Esophagus squamous epithelium (tissue), 5 donors: ENCODE data around the gene CYBC1. TPM values are rescaled to one million over a fixed set of nuclear protein-coding genes. Genes with fewer than 3 reads are reported as not detected.

ENCODE experiments used
- DNase-seq: peaks from one replicate; lab custom pipeline; 2025; lab: John Stamatoyannopoulos, UW
- H3K27ac ChIP-seq, 4 donors: fragments of 200-600 bp; sonication (generic); one replicate each; pipeline ENCODE4 v1.5.1; 2016 to 2019; ENCODE audit warnings: mild to moderate bottlenecking in 1 of 4
- H3K27me3 ChIP-seq, 4 donors: fragments of 200-600 bp; sonication (generic); 1 replicate in 3 of 4; 2 replicates in 1 of 4; pipeline versions ENCODE4 v1.5.1 to v1.6.0; 2017 to 2021; ENCODE audit warnings: antibody characterized with exemption in 1 of 4
- H3K36me3 ChIP-seq, 3 donors: fragments of 200-600 bp; sonication (generic); one replicate each; pipeline ENCODE4 v1.5.1; 2016 to 2019
- H3K4me1 ChIP-seq, 3 donors: fragments of 200-600 bp; sonication (generic); one replicate each; pipeline ENCODE4 v1.5.1; 2017 to 2019
- H3K4me3 ChIP-seq, 4 donors: fragments of 200-600 bp; sonication (generic); 1 replicate in 3 of 4; 2 replicates in 1 of 4; pipeline ENCODE4 v1.5.1; 2016 to 2019; ENCODE audit warnings: mild to moderate bottlenecking in 2 of 4, moderate library complexity in 1 of 4
- H3K9me3 ChIP-seq, 3 donors: fragments of 200-600 bp; sonication (generic); one replicate each; pipeline ENCODE4 v1.5.1; 2016 to 2019
- CTCF ChIP-seq, 6 experiments: fragments of 450-650 bp in 4 of 6; fragments of 200-600 bp in 2 of 6; sonication (generic) in 2 of 6; IDR thresholded peaks; one replicate each; pipeline ENCODE4 v1.5.1; 2016 to 2019; ENCODE audit warnings: antibody characterized with exemption in 6 of 6, mild to moderate bottlenecking in 4 of 6, moderate library complexity in 4 of 6
- POLR2A ChIP-seq, 4 donors: fragments of 450-650 bp; IDR thresholded peaks; one replicate each; pipeline ENCODE4 v1.6.1; 2017; ENCODE audit warnings: antibody characterized with exemption in 4 of 4, mild to moderate bottlenecking in 4 of 4, moderate library complexity in 3 of 4
- WGBS, 2 donors: methylation state at CpG; one replicate each; pipeline ENCODE4 v1.1.5; 2018; 5-methylcytosine and 5-hydroxymethylcytosine counted together
- intact Hi-C: fragments of 100-400 bp; cut with DNase I; formaldehyde crosslinking; loops from one replicate; pipeline ENCODE4 v1.15.0; 2022
- total RNA-seq, 4 donors: library from RNA; depleted of rRNA; stranded (reverse); fragments of >200 nt; gene quantifications; one replicate each; pipeline ENCODE4 v1.1.0, GENCODE V29; 2016
- donor health status: DM: yes; HTN: yes; CAD: no.

Gene CYBC1
- total RNA-seq, 4 donors from 2014 or later: 31.7 to 74.3 (median 51.1) TPM

- intact Hi-C loops: no loop called here
- Histone ChIP-seq H3K36me3 (peaks cover 0 to 23% (median 0%) of the 10 kb centered on the region in 3 donors), H3K4me3 (no peak overlapping the region), H3K27ac (no peak overlapping the region), H3K9me3 (no peaks in the 10 kb centered on the region), H3K4me1 (peaks cover 0 to 8% (median 0%) of the 10 kb centered on the region in 3 donors), H3K27me3 (no peaks in the 10 kb centered on the region)
- WGBS, 2 donors: 78 to 83% methylated on average over 7 of the region's 7 CpGs
- TF ChIP-seq POLR2A (IDR thresholded peaks at IDR 0.05) (no peak), CTCF (IDR thresholded peaks at IDR 0.05) (no peak)
- DNase-seq: no peak
These were observed 20.7 kb downstream of the CYBC1 start for GRCh38 chr17:82429824-82430223.

- no peak for TF ChIP-seq CTCF (IDR thresholded peaks at IDR 0.05)
- no peaks in the 10 kb centered on the region for H3K27me3 ChIP-seq
- no peaks in the 10 kb centered on the region for H3K4me1 ChIP-seq
- no peak overlapping the region for H3K4me3 ChIP-seq
- peaks cover 0 to 15% (median 0%) of the 10 kb centered on the region in 3 donors for H3K36me3 ChIP-seq
- intact Hi-C loops: no loop called here
- 90% methylated on average over 2 of the region's 3 CpGs for WGBS, 2 donors
- no peak overlapping the region for H3K27ac ChIP-seq
- no peak for DNase-seq
- no peaks in the 10 kb centered on the region for H3K9me3 ChIP-seq
These were observed 22.0 kb downstream of the CYBC1 start for GRCh38 chr17:82428546-82428945.

GRCh38 chr17:82424863-82425159 is 25.7 kb downstream of the CYBC1 start:
- no peak overlapping the region for H3K4me3 ChIP-seq
- peaks cover 0 to 30% (median 8%) of the 10 kb centered on the region in 3 donors for H3K36me3 ChIP-seq
- WGBS, 2 donors: 86 to 95% methylated on average over 2 of the region's 2 CpGs
- TF ChIP-seq CTCF (IDR thresholded peaks at IDR 0.05): no peak
- no peaks in the 10 kb centered on the region for H3K27me3 ChIP-seq
- H3K4me1 ChIP-seq: peaks cover 0 to 2% (median 0%) of the 10 kb centered on the region in 3 donors
- no peak overlapping the region for H3K27ac ChIP-seq
- intact Hi-C loops: no loop called here
- H3K9me3 ChIP-seq: peaks cover 0 to 7% (median 0%) of the 10 kb centered on the region in 3 donors
- DNase-seq: no peak

GRCh38 chr17:82424001-82424862 is 26.3 kb downstream of the CYBC1 start:
- no peak overlapping the region for H3K27ac ChIP-seq
- no peak for TF ChIP-seq POLR2A (IDR thresholded peaks at IDR 0.05)
- peak in 4 of 6 experiments; percentile 61 to 76 (median 67) for TF ChIP-seq CTCF (IDR thresholded peaks at IDR 0.05)
- H3K4me1 ChIP-seq: peaks cover 3 to 8% (median 4%) of the 10 kb centered on the region in 3 donors
- intact Hi-C loops: no loop called here
- H3K27me3 ChIP-seq: no peaks in the 10 kb centered on the region
- no peak for DNase-seq
- WGBS, 2 donors: 78 to 79% methylated on average over 20 to 23 of the region's 25 CpGs
- H3K9me3 ChIP-seq: peaks cover 0 to 7% (median 0%) of the 10 kb centered on the region in 3 donors
- H3K4me3 ChIP-seq: no peak overlapping the region
- H3K36me3 ChIP-seq: peaks cover 0 to 30% (median 8%) of the 10 kb centered on the region in 3 donors

GRCh38 chr17:82419540-82419939 is 31.0 kb downstream of the CYBC1 start:
- TF ChIP-seq POLR2A (IDR thresholded peaks at IDR 0.05) (no peak), CTCF (IDR thresholded peaks at IDR 0.05) (no peak)
- Histone ChIP-seq H3K27ac (peak overlapping the region; percentile 3 to 96 (median 67)), H3K27me3 (no peaks in the 10 kb centered on the region), H3K4me1 (peaks cover 14 to 33% (median 14%) of the 10 kb centered on the region in 3 donors), H3K36me3 (peaks cover 0 to 30% (median 8%) of the 10 kb centered on the region in 3 donors), H3K4me3 (peak overlapping the region; percentile 75 to 87 (median 80)), H3K9me3 (peaks cover 0 to 7% (median 0%) of the 10 kb centered on the region in 3 donors)
- no peak for DNase-seq
- 42 to 64% methylated on average over 2 of the region's 2 CpGs for WGBS, 2 donors
- intact Hi-C loops: no loop called here
